Measurements from ENCODE around the gene RTN4R. TPM values are rescaled to one million over a fixed set of nuclear protein-coding genes. Genes with fewer than 3 reads are reported as not detected.

Gene RTN4R
- polyA plus RNA-seq, 1 of the 3 experiments (the other 2 are of a cell fraction), result 0.23 TPM

- H3K27ac ChIP-seq (ENCODE audit: low read depth in 2 of 2, low read length in 1 of 2), result no peak overlapping the region
- H3K9me2 ChIP-seq, result no peaks in the 10 kb centered on the region
- no peaks in the 10 kb centered on the region for H3K36me3 ChIP-seq (replicated peaks in 1 of 2; ENCODE audit: control insufficient read depth in 1 of 2, insufficient read depth in 2 of 2, low read length in 1 of 2)
- no peak overlapping the region for H3K9ac ChIP-seq
- H3K9me3 ChIP-seq, result no peaks in the 10 kb centered on the region
- peaks cover 0 to 28% of the 10 kb centered on the region in 2 experiments; a peak in 1 of 4 replicates for H3K4me1 ChIP-seq (ENCODE audit: control insufficient read depth in 1 of 2, insufficient read depth in 2 of 2, low read depth in 1 of 2, low read length in 1 of 2)
- H3K27me3 ChIP-seq (ENCODE audit: insufficient read depth), result peaks cover 10% of the 10 kb centered on the region; the same call in 1 of the 2 replicates
- POLR2A ChIA-PET, result no interaction called here
- no peak overlapping the region for H3K4me3 ChIP-seq (ENCODE audit: low read depth in 2 of 2, low read length in 1 of 2)
- DNase-seq, result no peak
- H3K4me2 ChIP-seq, result no peak overlapping the region
- TF ChIP-seq RAD21 (IDR thresholded peaks at IDR 0.05; ENCODE audit: low read length) (no peak), PBX3 (IDR thresholded peaks at IDR 0.05) (no peak), YY1 (IDR thresholded peaks at IDR 0.05; ENCODE audit: low read depth) (no peak), CTCF (IDR thresholded peaks at IDR 0.05) (no peak), IRF3 (IDR thresholded peaks at IDR 0.05; ENCODE audit: low read depth, low read length) (no peak), MAX (IDR thresholded peaks at IDR 0.05; ENCODE audit: low read depth) (no peak), FOSL2 (IDR thresholded peaks at IDR 0.05; ENCODE audit: borderline replicate concordance, low read depth) (no peak), USF2 (IDR thresholded peaks at IDR 0.05; ENCODE audit: borderline replicate concordance, low read depth, low read length) (no peak), TAF1 (IDR thresholded peaks at IDR 0.05; ENCODE audit: borderline replicate concordance, low read depth, low read length) (no peak), EZH2phosphoT487 (IDR thresholded peaks at IDR 0.05; ENCODE audit: borderline replicate concordance, low read depth) (no peak), USF1 (IDR thresholded peaks at IDR 0.05; ENCODE audit: borderline replicate concordance, low read depth) (no peak), MEF2A (IDR thresholded peaks at IDR 0.05; ENCODE audit: borderline replicate concordance, low read depth) (no peak), NFIC (IDR thresholded peaks at IDR 0.05; ENCODE audit: borderline replicate concordance) (no peak), ELF1 (IDR thresholded peaks at IDR 0.05) (no peak), SIN3A (IDR thresholded peaks at IDR 0.05; ENCODE audit: borderline replicate concordance, low read depth, low read length) (no peak), CHD2 (IDR thresholded peaks at IDR 0.05; ENCODE audit: low read length, partially characterized antibody) (no peak), REST (IDR thresholded peaks at IDR 0.05; ENCODE audit: low read depth, low read length) (no peak)
- H3K79me2 ChIP-seq (ENCODE audit: insufficient read depth), result no peaks in the 10 kb centered on the region
- CTCF ChIA-PET, result interaction anchor here (1.4 kb wide), 1 partner anchor 68 kb away, joined by 4 read pairs; no protein-coding TSS in a partner anchor
- peaks cover 5% of the 10 kb centered on the region for H3F3A ChIP-seq (replicated peaks; ENCODE audit: insufficient read depth)
- no peaks in the 10 kb centered on the region for H4K20me1 ChIP-seq (ENCODE audit: insufficient read depth)
- H2AFZ ChIP-seq (ENCODE audit: low read depth), result no peak overlapping the region
- 59% methylated on average over 10 of the region's 18 CpGs for WGBS (ENCODE audit: low lambda C conversion rate)
These were observed 43.0 kb downstream of the RTN4R start for GRCh38 chr22:20224917-20225692.
